Transverse colon (tissue), 4 donors: ENCODE data around the gene SH3PXD2B.
A peak's percentile ranks its signal among the peaks of the same experiment; 100 is the strongest.

Experiments
- POLR2AphosphoS5 ChIP-seq, 3 donors: sonication (generic); formaldehyde crosslinking; IDR thresholded peaks; one replicate each; pipeline ENCODE4 v1.6.1; 2016; ENCODE audit warnings: antibody characterized with exemption in 3 of 3
- TF ChIP-seq, protein P1 (sequence below), 5 experiments: fragments of 200-600 bp in 3 of 5; fragments of 450-650 bp in 2 of 5; sonication (generic) in 3 of 5; IDR thresholded peaks; 1 replicate in 2 of 5; 2 replicates in 3 of 5; pipeline ENCODE4 v1.5.1; 2016 to 2017; ENCODE audit warnings: antibody characterized with exemption in 5 of 5, inconsistent platforms in 3 of 5, mild to moderate bottlenecking in 2 of 5, moderate library complexity in 1 of 5

DNA sequence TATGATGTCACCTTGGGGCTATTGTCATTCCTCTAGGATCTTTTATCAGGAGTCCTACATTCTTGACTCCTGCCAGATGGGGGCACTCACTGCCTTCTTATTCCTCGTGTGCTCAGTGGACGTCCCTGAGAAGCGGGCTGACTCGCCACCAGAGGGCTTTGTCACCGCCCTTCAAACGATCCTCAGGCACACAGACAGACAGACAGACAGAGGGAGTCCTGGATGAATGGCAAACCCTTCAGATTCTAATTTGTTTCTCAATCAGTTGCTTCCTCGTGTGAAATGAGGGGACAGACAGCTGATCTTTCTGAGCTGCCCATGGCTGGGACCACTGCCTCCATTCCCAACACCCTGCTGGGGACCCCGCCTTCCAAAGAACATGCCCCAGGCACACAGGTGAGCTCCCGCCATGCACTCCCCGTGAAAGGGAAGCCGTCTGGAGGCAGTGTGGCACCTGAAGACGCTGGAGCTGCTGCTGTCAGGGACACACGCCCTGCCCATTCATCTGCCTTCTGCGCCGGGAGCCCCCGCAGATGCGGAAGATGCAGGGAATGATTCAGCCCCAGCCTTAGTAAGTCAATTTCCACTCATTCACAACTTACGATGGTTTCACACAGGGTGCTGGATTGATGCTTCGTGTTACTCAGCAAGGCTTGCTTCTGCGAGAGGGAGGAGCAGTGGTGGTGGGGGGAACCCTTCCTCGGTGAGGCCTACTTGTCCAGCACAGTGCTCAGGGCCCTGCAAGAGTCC is 24.9 kb upstream of the SH3PXD2B start:
- TF ChIP-seq, protein P1, sequence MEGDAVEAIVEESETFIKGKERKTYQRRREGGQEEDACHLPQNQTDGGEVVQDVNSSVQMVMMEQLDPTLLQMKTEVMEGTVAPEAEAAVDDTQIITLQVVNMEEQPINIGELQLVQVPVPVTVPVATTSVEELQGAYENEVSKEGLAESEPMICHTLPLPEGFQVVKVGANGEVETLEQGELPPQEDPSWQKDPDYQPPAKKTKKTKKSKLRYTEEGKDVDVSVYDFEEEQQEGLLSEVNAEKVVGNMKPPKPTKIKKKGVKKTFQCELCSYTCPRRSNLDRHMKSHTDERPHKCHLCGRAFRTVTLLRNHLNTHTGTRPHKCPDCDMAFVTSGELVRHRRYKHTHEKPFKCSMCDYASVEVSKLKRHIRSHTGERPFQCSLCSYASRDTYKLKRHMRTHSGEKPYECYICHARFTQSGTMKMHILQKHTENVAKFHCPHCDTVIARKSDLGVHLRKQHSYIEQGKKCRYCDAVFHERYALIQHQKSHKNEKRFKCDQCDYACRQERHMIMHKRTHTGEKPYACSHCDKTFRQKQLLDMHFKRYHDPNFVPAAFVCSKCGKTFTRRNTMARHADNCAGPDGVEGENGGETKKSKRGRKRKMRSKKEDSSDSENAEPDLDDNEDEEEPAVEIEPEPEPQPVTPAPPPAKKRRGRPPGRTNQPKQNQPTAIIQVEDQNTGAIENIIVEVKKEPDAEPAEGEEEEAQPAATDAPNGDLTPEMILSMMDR (IDR thresholded peaks at IDR 0.05) = peak; percentile 77 to 99 (median 86)
- peak in 1 of 3 donors; percentile 19 for TF ChIP-seq POLR2AphosphoS5 (IDR thresholded peaks at IDR 0.05)
